Stimulated activated naive CD8-positive, alpha-beta T cell treated with anti-CD3 and anti-CD28 coated beads, Interleukin-15, amount 100 ng/mL, for 72 hours (primary cell): ENCODE results near the gene ATP8B3.
A peak's percentile ranks its signal among the peaks of the same experiment; 100 is the strongest.
"Not testable (repeated sequence)": the region's sequence is repeated elsewhere in the genome, so short reads cannot be mapped to it uniquely, and the experiment has no call there.

Experiments used
- ATAC-seq: fragments of 150-1000 bp; cut with Tn5 transposase; 2 replicates; pipeline ENCODE4 v1.10.0; 2021; ENCODE audit warnings: mild to moderate bottlenecking, moderate library complexity
- DNase-seq, 2 donors: peaks; one replicate each; pipeline ENCODE4 v3.0.0; 2021 to 2022
- H3K27ac Mint-ChIP-seq, 2 donors: one replicate each; pipeline ENCODE4 v1.8.0; 2022; ENCODE audit warnings: mild to moderate bottlenecking in 2 of 2, mixed read lengths in 2 of 2, moderate library complexity in 2 of 2
- H3K27me3 Mint-ChIP-seq: one replicate; pipeline ENCODE4 v1.8.0; 2022; ENCODE audit warnings: mixed read lengths
- H3K4me1 Mint-ChIP-seq: one replicate; pipeline ENCODE4 v1.8.0; 2022; ENCODE audit warnings: mild to moderate bottlenecking, mixed read lengths
- H3K4me3 Mint-ChIP-seq, 2 donors: one replicate each; pipeline ENCODE4 v1.8.0; 2022; ENCODE audit warnings: mild to moderate bottlenecking in 2 of 2, mixed read lengths in 2 of 2, moderate library complexity in 1 of 2
- H3K9me3 Mint-ChIP-seq, 2 donors: one replicate each; pipeline ENCODE4 v1.8.0; 2022; ENCODE audit warnings: mixed read lengths in 2 of 2

Gene ATP8B3

DNA sequence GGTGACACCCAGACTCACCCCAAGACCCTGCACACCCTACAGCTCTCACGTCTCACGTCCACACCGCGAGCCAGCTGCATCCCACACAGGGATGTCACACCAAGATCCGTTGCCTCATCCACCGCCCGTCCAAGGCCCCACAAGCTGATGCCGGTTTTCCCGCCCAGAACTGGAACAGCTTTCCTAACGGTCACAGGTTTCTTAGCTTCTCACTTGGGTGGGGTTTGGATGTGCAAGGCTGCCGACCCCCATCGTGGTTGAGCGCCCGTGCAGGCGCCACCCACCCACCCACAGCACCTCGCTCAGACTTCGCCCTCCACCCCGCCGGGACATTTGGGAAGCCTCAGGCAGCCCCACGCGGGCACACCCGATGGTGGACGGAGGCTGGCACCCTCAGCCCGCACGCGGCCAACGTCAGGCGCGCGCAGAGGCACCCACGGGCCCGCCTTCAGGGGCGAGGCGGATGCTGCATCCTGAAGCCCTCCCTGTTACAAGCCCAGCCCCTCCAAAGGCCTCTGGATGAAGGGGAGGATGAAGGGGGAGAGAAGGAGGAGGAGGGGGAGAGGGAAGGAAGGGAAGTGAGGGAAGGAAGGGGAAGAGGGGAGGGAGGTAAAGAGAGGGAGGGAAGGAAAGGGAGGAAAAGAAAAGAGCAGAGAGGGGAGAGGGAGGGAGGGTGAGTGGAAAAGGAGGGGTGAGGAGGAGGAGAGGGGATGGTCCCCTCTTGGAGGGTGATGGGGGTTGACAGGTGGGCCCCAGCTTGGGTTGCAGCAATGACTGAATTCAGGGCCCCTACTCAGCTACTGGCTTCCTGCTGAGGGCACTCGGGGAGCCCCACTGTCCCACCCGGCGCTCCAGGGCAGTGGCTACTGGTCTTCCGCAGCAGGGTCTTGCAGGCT lies 45.9 kb downstream of the ATP8B3 start:
- H3K4me1 Mint-ChIP-seq, result peaks cover 23% of the 10 kb centered on the region
- ATAC-seq (peak; percentile 31), DNase-seq (no peak)
- H3K9me3 Mint-ChIP-seq, result peaks cover 8 to 12% of the 10 kb centered on the region in 2 donors
- no peak overlapping the region for H3K27ac Mint-ChIP-seq
- peaks cover 100% of the 10 kb centered on the region for H3K27me3 Mint-ChIP-seq
- H3K4me3 Mint-ChIP-seq, result no peak overlapping the region

DNA sequence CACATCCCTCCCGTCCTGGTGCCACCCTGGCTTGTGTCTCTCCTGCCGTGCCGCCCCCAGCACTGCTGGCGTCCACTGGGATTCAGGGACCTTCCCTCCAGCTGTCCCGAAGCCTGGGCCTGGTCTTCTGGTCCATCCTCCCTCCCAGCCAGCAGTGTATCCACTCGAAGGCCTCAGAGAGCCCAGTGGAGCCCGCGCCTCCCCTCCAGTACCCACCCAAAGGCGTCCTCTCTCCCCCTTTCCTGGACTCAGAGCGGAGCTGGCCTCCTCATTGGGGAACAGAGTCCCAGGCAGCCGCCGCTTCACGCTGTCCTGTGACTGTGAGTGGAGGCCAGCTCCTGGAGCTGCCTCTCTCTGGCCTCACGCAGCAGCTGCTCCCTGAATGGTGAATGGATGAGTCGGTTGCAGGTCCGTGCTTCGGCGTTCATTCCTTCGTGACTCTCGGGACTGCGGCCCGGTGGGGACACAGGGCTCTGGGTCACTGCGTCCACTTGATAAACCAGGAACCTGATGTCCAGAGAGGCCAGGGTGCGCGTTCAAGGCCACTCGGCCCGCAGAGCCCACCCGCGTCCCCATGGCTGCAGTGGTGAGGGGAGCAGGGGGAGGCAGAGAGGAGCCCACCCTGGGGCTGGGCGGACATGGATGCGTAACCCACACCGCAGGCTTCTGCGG lies 46.7 kb downstream of the ATP8B3 start:
- no peak overlapping the region for H3K4me3 Mint-ChIP-seq
- peaks cover 3 to 4% of the 10 kb centered on the region in 2 donors for H3K9me3 Mint-ChIP-seq
- DNase-seq (no peak), ATAC-seq (no peak)
- H3K4me1 Mint-ChIP-seq, result peaks cover 23% of the 10 kb centered on the region
- peak overlapping the region in 1 of 2 donors; percentile 67 for H3K27ac Mint-ChIP-seq
- peaks cover 100% of the 10 kb centered on the region for H3K27me3 Mint-ChIP-seq

GRCh38 chr19:1764729-1765128 lies 47.3 kb downstream of the ATP8B3 start:
- H3K27ac Mint-ChIP-seq, result no peak overlapping the region
- DNase-seq (no peak), ATAC-seq (no peak)
- peaks cover 23% of the 10 kb centered on the region for H3K4me1 Mint-ChIP-seq
- no peak overlapping the region for H3K4me3 Mint-ChIP-seq
- H3K27me3 Mint-ChIP-seq, result peaks cover 100% of the 10 kb centered on the region
- no peaks in the 10 kb centered on the region for H3K9me3 Mint-ChIP-seq

GRCh38 chr19:1763648-1764639 lies 48.1 kb downstream of the ATP8B3 start:
- no peak for ATAC-seq
- Mint-ChIP-seq H3K4me3 (no peak overlapping the region), H3K27ac (no peak overlapping the region), H3K9me3 (no peaks in the 10 kb centered on the region), H3K27me3 (peaks cover 100% of the 10 kb centered on the region), H3K4me1 (peaks cover 23% of the 10 kb centered on the region)
- DNase-seq, result no peak

DNA sequence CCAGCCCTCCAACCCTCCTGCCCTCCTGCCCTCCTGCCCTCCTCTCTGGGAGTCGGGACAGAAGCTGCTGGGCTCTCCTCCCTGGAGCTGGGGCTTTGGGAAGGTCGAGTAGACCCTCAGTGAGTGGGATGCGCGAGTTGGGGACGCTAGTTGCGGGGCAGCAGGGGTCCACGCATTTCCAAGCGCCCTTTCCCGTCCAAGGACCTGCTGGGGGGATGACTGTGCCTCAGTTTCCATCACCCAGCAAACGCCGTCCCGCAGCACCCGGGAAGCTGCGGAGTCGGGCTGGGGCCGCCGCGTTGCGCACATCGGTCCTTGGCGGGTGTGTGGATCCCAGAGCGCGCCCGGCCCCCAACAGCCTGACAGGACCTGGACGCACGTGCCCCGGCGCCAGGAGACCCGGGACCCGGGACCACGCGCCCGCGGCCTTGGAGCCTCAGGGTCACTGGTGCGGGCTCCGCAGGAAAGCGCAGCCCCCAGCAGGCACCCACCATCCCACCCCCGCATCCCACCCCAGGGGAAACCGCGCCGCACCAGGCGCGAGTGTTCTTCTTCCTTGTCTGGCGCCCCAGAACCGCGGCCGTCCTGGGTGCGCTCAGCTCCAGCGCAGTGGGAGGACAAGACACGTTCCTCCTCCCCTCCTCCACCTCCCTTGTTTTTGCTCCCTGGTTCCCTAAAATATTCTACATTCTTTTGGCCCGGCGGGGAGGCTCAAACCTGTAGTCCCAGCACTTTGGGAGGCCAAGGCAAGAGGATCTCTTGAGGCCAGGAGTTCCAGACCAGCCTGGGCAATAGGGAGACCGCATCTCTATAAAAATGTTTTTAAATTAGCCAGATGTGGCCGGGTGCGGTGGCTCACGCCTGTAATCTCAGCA lies 49.6 kb downstream of the ATP8B3 start:
- Mint-ChIP-seq H3K9me3 (no peaks in the 10 kb centered on the region), H3K27ac (no peak overlapping the region), H3K27me3 (peaks cover 100% of the 10 kb centered on the region), H3K4me3 (no peak overlapping the region), H3K4me1 (peaks cover 15% of the 10 kb centered on the region)
- ATAC-seq (no peak), DNase-seq (no peak)

DNA sequence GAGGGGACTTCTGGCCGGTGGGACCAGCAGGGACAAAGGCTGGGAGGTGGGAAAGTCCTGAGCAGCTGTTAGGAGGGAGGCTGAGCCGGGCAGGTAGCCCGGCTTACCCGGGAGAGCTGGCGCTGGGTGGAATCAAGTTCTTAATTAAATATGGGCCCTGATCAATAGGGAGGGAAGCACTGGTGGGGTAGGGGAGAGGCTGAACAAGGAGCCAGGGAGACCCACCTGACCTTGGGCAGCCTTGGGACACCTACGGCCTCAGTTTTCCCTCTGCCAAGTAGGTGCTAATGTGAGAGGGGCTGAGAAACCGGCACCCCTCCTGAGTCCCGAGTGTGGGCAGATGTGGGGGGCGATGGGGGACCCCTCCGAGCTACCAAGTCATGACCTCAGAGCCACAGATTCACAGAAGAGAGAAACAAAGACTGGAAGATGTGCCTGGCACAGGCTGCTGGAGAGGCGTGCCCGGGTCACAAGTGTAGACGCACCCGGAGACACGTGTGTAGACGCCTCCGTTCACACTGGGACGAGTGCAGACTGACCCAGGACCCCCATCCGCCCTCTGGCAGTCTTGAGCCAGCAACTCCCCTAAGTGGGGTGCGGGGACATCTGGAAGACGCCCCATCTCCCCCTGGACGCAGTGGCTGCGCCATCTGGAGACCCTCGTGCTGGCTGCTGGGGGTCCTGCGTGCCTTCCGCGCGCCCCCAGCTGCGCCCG lies 50.4 kb downstream of the ATP8B3 start:
- H3K27ac Mint-ChIP-seq, result peak overlapping the region in 1 of 2 donors; percentile 87
- H3K9me3 Mint-ChIP-seq, result no peaks in the 10 kb centered on the region
- peaks cover 100% of the 10 kb centered on the region for H3K27me3 Mint-ChIP-seq
- H3K4me3 Mint-ChIP-seq, result no peak overlapping the region
- no peak for ATAC-seq
- peaks cover 18% of the 10 kb centered on the region for H3K4me1 Mint-ChIP-seq
- no peak for DNase-seq

- not testable (repeated sequence) for H3K9me3 Mint-ChIP-seq, ATAC-seq, H3K27ac Mint-ChIP-seq, DNase-seq, H3K4me3 Mint-ChIP-seq
- peaks cover 16% of the 10 kb centered on the region for H3K4me1 Mint-ChIP-seq
- peaks cover 100% of the 10 kb centered on the region for H3K27me3 Mint-ChIP-seq
Observed at GRCh38 chr19:1760786-1761527, 51.1 kb downstream of the ATP8B3 start.

GRCh38 chr19:1760020-1760419 lies 52.1 kb downstream of the ATP8B3 start:
- Mint-ChIP-seq H3K4me1 (peaks cover 23% of the 10 kb centered on the region), H3K27ac (no peak overlapping the region), H3K9me3 (no peaks in the 10 kb centered on the region), H3K27me3 (peaks cover 100% of the 10 kb centered on the region), H3K4me3 (no peak overlapping the region)
- no peak for DNase-seq
- ATAC-seq, result no peak

DNA sequence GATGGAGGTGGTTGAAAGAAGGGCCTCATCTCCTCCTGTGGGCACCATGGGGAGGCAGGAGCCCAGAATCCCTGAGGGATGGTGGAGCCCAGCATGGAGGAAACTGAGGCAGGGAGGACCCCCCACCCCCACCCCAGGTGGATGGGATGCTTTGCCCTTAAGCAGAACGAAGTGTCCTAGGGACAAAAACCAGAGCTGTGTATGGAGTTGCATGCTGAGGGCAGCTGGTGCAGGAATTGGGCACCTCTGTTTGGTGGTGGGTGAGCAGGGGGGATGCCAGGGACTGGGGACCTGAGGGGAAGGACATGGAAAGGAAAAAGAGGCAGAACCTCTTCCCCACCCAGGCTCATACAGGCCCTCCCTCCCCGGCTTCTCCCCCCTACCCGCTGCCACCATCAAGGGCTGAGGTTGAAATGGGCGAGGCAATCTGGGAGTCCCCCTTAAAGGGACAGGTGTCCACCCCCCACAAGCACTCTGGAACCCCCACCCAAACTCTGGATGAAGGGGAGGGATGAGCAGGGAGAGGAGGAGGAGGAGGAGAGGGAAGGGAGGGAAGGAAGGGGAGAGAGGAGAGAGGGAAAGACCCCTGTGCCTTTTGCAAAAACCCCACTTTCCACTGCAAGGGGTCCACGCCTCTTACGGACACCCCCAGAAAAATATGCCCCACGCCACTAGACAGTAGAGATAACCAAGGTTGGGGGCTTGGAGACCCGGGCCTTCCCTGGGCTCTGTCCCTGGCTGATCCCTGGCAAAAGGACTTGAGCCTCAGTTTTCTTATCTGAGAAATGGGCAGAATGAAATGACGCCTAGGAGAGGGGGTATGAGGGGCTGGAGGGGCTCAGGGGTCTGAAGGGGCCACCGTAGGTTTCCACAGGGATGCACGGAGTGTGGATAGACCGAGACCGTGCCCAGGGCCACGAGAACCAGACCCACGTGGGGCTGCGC lies 52.8 kb downstream of the ATP8B3 start:
- H3K4me1 Mint-ChIP-seq, result peaks cover 23% of the 10 kb centered on the region
- H3K4me3 Mint-ChIP-seq, result no peak overlapping the region
- H3K9me3 Mint-ChIP-seq, result no peaks in the 10 kb centered on the region
- ATAC-seq, result no peak
- peaks cover 98% of the 10 kb centered on the region for H3K27me3 Mint-ChIP-seq
- H3K27ac Mint-ChIP-seq, result no peak overlapping the region
- no peak for DNase-seq

DNA sequence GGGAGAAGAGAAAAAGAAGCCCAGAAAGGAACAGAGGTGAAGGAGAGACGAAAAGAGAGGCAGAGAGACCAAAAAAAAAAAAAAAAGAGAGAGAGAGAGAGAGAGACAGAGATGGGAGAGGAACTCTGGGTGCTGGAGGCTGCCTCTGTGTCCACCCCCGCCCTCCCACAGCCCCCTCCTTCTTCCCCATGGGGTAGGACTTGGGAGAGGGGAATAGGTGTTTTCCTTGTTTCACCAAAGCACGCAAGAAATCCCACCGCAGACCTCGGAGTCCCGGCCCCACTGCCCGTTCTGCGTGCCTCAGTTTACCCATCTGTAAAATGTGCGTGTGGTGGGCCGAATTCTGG lies 53.9 kb downstream of the ATP8B3 start:
- Mint-ChIP-seq H3K27me3 (peaks cover 89% of the 10 kb centered on the region), H3K4me1 (peaks cover 17% of the 10 kb centered on the region), H3K9me3 (no peaks in the 10 kb centered on the region)

DNA sequence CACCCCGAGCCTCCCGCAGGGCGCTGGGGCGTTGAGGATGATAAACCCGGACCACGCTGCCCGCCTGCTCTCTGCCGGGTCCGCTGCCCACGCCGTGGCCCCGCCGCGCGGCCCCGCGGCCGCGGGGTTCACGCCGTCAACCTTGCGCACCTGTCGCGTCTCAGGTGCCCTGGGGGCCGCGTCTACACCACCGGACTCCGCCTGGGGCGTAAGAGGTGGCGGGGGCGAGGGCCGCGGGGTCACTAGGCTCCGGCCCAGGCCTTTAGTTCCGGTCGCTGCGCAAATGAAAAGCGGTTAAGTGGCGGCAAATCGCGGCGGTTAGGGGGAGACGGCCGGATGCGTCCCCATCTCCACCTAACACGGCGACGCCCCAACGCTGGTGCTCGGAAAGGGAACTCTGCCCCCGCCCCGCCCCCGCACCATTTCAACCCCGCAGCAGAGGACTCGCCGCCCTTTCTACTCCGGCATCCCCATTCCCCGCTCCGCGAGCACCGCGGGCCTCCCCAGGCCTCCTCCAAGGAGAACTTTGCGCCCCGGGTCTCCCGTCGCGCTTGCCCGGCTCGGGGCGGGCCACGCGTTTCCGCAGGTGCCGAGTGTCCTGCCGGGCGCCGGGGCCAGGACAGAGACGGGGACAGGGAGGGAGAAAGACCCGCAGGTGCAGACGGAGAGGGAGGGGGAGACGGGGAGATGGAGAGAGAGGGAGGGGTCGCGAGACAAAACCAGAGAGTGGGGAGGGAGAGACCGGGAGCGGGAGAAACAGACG lies 54.4 kb downstream of the ATP8B3 start:
- Mint-ChIP-seq H3K4me1 (peaks cover 20% of the 10 kb centered on the region), H3K27ac (peak overlapping the region in 1 of 2 donors; percentile 48), H3K4me3 (peak overlapping the region in 1 of 2 donors; percentile 39), H3K9me3 (no peaks in the 10 kb centered on the region), H3K27me3 (peaks cover 89% of the 10 kb centered on the region)
- DNase-seq (no peak), ATAC-seq (no peak)

More for the DNA sequence above, 53.9 kb downstream of the ATP8B3 start:
- no peak overlapping the region for H3K4me3 Mint-ChIP-seq
- no peak overlapping the region for H3K27ac Mint-ChIP-seq
- DNase-seq (no peak), ATAC-seq (no peak)
